HepG2 (cell line): Measurements from ENCODE around the gene RAG2. TPM values are rescaled to one million over a fixed set of nuclear protein-coding genes. Genes with fewer than 3 reads are reported as not detected.

Experiments used
- ATAC-seq: fragments of 200-7000 bp; cut with Tn5 transposase; 3 replicates; pipeline ENCODE4 v1.9.1; 2020; ENCODE audit warnings: mild to moderate bottlenecking, moderate library complexity
- BruUV-seq: library from RNA; stranded (reverse); fragments of 400-500 nt; replicated peaks from 2 replicates; lab custom pipeline; 2021; lab: Mats Ljungman, UMichigan
- CTCF ChIA-PET: fragments of 300-600 bp; formaldehyde crosslinking; extraction: SDS; loops from one replicate; lab custom pipeline; 2021; ENCODE audit warnings: low total read pairs, inconsistent platforms, low intra/inter-chr PET ratio; lab: Yijun Ruan, JAX
- POLR2A ChIA-PET: fragments of 350-600 bp; sonication (Branson Sonifier 250); formaldehyde crosslinking; loops from one replicate; lab custom pipeline; 2020; ENCODE audit warnings: antibody characterized with exemption, inconsistent platforms; lab: Yijun Ruan, JAX
- DNase-seq: peaks from one replicate; pipeline ENCODE4 v3.0.0-alpha.2; 2015; ENCODE audit warnings: low spot score
- FAIRE-seq: peaks from 3 replicates; lab custom pipeline; 2011; peaks lifted over from hg19 to GRCh38; lab: Jason Lieb, UNC
- H2AFZ ChIP-seq: one replicate; pipeline ENCODE4 v1.6.1; 2011; ENCODE audit warnings: low read length, inconsistent platforms
- H3K27ac ChIP-seq: fragments of 300-600 bp; 3 replicates; pipeline ENCODE4 v1.8.0; 2011; ENCODE audit warnings: mixed run types, mild to moderate bottlenecking, mixed read lengths, low read length, inconsistent platforms; ENCODE audit not compliant: insufficient read depth; ENCODE audit errors: extremely low read length
- H3K27me3 ChIP-seq, 2 experiments: fragments of 200-600 bp in 1 of 2; 2 replicates in 1 of 2; 3 replicates in 1 of 2; pipeline versions ENCODE4 v1.6.0 to v1.8.0; 2011; ENCODE audit warnings: low read length in 2 of 2, mild to moderate bottlenecking in 2 of 2, moderate library complexity in 2 of 2, inconsistent platforms in 1 of 2; ENCODE audit not compliant: insufficient read depth in 2 of 2, control insufficient read depth in 1 of 2
- H3K36me3 ChIP-seq, 2 experiments: fragments of 200-600 bp in 1 of 2; replicated peaks in 1 of 2; 2 replicates in 1 of 2; 3 replicates in 1 of 2; pipeline versions ENCODE4 v1.5.1 to v1.8.0; 2011; ENCODE audit warnings: low read length in 2 of 2, inconsistent platforms in 1 of 2; ENCODE audit not compliant: insufficient read depth in 2 of 2, control insufficient read depth in 1 of 2
- H3K4me1 ChIP-seq: 2 replicates; pipeline ENCODE4 v1.5.1; 2012; ENCODE audit warnings: low read length, inconsistent platforms; ENCODE audit not compliant: insufficient read depth
- H3K4me2 ChIP-seq: 2 replicates; pipeline ENCODE4 v1.6.0; 2011; ENCODE audit warnings: low read depth, low read length, inconsistent platforms
- H3K4me3 ChIP-seq, 3 experiments: fragments of 200-600 bp in 1 of 3; sonication (generic), shearing (Covaris generic) in 1 of 3; replicated peaks in 1 of 3; 2 replicates each; pipeline ENCODE4 v1.5.1; 2011 to 2016; ENCODE audit warnings: low read length in 3 of 3, inconsistent platforms in 2 of 3, low read depth in 2 of 3, mild to moderate bottlenecking in 2 of 3, control low read depth in 1 of 3, mixed read lengths in 1 of 3; ENCODE audit not compliant: insufficient read depth in 1 of 3
- H3K79me2 ChIP-seq: one replicate; pipeline ENCODE4 v1.6.1; 2011; ENCODE audit warnings: low read length, inconsistent platforms; ENCODE audit not compliant: insufficient read depth
- H3K9ac ChIP-seq: 2 replicates; pipeline ENCODE4 v1.6.0; 2011; ENCODE audit warnings: mild to moderate bottlenecking, low read depth, low read length, inconsistent platforms; ENCODE audit not compliant: insufficient read depth
- H3K9me3 ChIP-seq: 2 replicates; pipeline ENCODE4 v1.5.1; 2012; ENCODE audit warnings: mild to moderate bottlenecking, low read length
- H4K20me1 ChIP-seq: 2 replicates; pipeline ENCODE4 v1.6.0; 2011; ENCODE audit warnings: inconsistent platforms, mild to moderate bottlenecking, low read length, moderate library complexity; ENCODE audit not compliant: insufficient read depth
- GPBP1L1 ChIP-seq: sonication (generic); formaldehyde crosslinking; IDR thresholded peaks from 2 replicates; pipeline ENCODE4 v1.5.0; 2020; ENCODE audit warnings: mild to moderate bottlenecking, missing genetic modification reagents
- GZF1 ChIP-seq: sonication (generic); formaldehyde crosslinking; IDR thresholded peaks from 2 replicates; pipeline ENCODE4 v1.5.1; 2020; ENCODE audit warnings: mild to moderate bottlenecking, missing genetic modification reagents
- IRF2 ChIP-seq: IDR thresholded peaks from 2 replicates; pipeline ENCODE4 v1.6.1; 2018; ENCODE audit warnings: missing genetic modification reagents, missing compliant biosample characterization
- MYNN ChIP-seq: sonication (generic); formaldehyde crosslinking; IDR thresholded peaks from 2 replicates; pipeline ENCODE4 v1.4.0; 2020; ENCODE audit warnings: mild to moderate bottlenecking, low read depth, missing genetic modification reagents
- PBX3 ChIP-seq: sonication (generic); formaldehyde crosslinking; IDR thresholded peaks from 2 replicates; pipeline ENCODE4 v1.8.1; 2023; ENCODE audit warnings: missing genetic modification reagents, inconsistent platforms, borderline replicate concordance
- PHF8 ChIP-seq: sonication (generic); formaldehyde crosslinking; IDR thresholded peaks from 2 replicates; pipeline ENCODE4 v1.5.0; 2020; ENCODE audit warnings: missing genetic modification reagents
- ZBED4 ChIP-seq: sonication (generic); formaldehyde crosslinking; IDR thresholded peaks from 2 replicates; pipeline ENCODE4 v1.4.0; 2020; ENCODE audit warnings: missing genetic modification reagents, borderline replicate concordance
- ZNF224 ChIP-seq: sonication (generic); formaldehyde crosslinking; IDR thresholded peaks from 2 replicates; pipeline ENCODE4 v1.5.0; 2020; ENCODE audit warnings: mild to moderate bottlenecking, missing genetic modification reagents
- ZNF256 ChIP-seq: sonication (generic); formaldehyde crosslinking; conservative IDR thresholded peaks from 2 replicates; pipeline ENCODE4 v1.4.0; 2020; ENCODE audit warnings: missing genetic modification reagents
- ZNF589 ChIP-seq: sonication (generic); formaldehyde crosslinking; conservative IDR thresholded peaks from 2 replicates; pipeline ENCODE4 v1.8.0; 2022; ENCODE audit warnings: mild to moderate bottlenecking, moderate library complexity, missing genetic modification reagents
- ZNF598 ChIP-seq: sonication (generic); formaldehyde crosslinking; IDR thresholded peaks from 2 replicates; pipeline ENCODE4 v1.5.1; 2020; ENCODE audit warnings: mild to moderate bottlenecking, missing genetic modification reagents, borderline replicate concordance
- ZNF678 ChIP-seq: sonication (generic); formaldehyde crosslinking; IDR thresholded peaks from 2 replicates; pipeline ENCODE4 v1.4.0; 2020; ENCODE audit warnings: mild to moderate bottlenecking, missing genetic modification reagents
- WGBS: methylation state at CpG from one replicate; pipeline ENCODE4 v1.1.6; 2017; ENCODE audit warnings: low lambda C conversion rate; 5-methylcytosine and 5-hydroxymethylcytosine counted together
- in situ Hi-C: cut with HindIII; loops from 2 replicates; pipeline ENCODE4 v1.10.0; 2017; ENCODE audit warnings: low pct_unique_long_range_greater_than_20kb; ENCODE audit not compliant: extremely low pct_ligation_motif_present
- intact Hi-C: fragments of 100-400 bp; cut with micrococcal nuclease; formaldehyde crosslinking; loops from one replicate; pipeline ENCODE4 v1.10.0; 2022; ENCODE audit not compliant: unreplicated experiment
- polyA plus RNA-seq, 8 experiments: library from polyadenylated mRNA; depleted of rRNA in 3 of 8; stranded (reverse) in 7 of 8; unstranded in 1 of 8; fragments of >200 nt; fragmentation: Illumina TruSeq in 4 of 8; extraction: Trizol in 4 of 8; gene quantifications; 2 replicates each; pipeline versions ENCODE4 v1.2.1 to v1.2.3, GENCODE V29; 2011 to 2016; ENCODE audit warnings: low read depth in 4 of 8, missing spikeins in 1 of 8, mixed read lengths in 1 of 8; ENCODE audit not compliant: insufficient read depth in 1 of 8
- total RNA-seq, 5 experiments: library from RNA; depleted of rRNA; stranded (reverse); fragments of >200 nt; fragmentation: Illumina TruSeq; extraction: Trizol; gene quantifications; 2 replicates each; pipeline ENCODE4 v1.2.3, GENCODE V29; 2016; ENCODE audit warnings: low read depth in 1 of 5

Gene RAG2
- total and polyA plus RNA-seq, 2 of the 13 experiments (the other 11 are each of a cell fraction or from before 2014, with no cell fraction given) = not detected

GRCh38 chr11:36620246-36620645 is 22.2 kb upstream of the RAG2 start:
- POLR2A ChIA-PET = no interaction called here
- no peaks in the 10 kb centered on the region for H4K20me1 ChIP-seq
- H3K79me2 ChIP-seq = no peaks in the 10 kb centered on the region
- H3K4me1 ChIP-seq = no peaks in the 10 kb centered on the region
- H3K4me3 ChIP-seq = no peak overlapping the region
- BruUV-seq = no TSS peak
- CTCF ChIA-PET = no interaction called here
- no peaks in the 10 kb centered on the region; a peak in 1 of 5 replicates for H3K27me3 ChIP-seq
- H3K9ac ChIP-seq = no peak overlapping the region
- no peaks in the 10 kb centered on the region for H3K36me3 ChIP-seq
- in situ Hi-C loops (loop anchor here (5.0 kb wide), 1 partner anchor 58 kb away; no protein-coding TSS in a partner anchor), intact Hi-C loops (no loop called here)
- TF ChIP-seq PBX3 (CRISPR knock-in tag) (no peak), IRF2 (CRISPR knock-in tag) (no peak), GPBP1L1 (no peak), ZNF678 (CRISPR knock-in tag) (no peak), PHF8 (CRISPR knock-in tag) (no peak)
- no peak for FAIRE-seq
- no peaks in the 10 kb centered on the region for H3K9me3 ChIP-seq
- no peak overlapping the region for H2AFZ ChIP-seq
- no peak for DNase-seq
- H3K4me2 ChIP-seq = no peak overlapping the region
- ATAC-seq = no peak
- H3K27ac ChIP-seq = no peak overlapping the region

GRCh38 chr11:36619502-36619901 is 21.5 kb upstream of the RAG2 start:
- no peak overlapping the region for H3K4me3 ChIP-seq
- TF ChIP-seq ZBED4 (CRISPR knock-in tag) (no peak), ZNF256 (no peak), ZNF224 (CRISPR knock-in tag) (no peak), ZNF598 (CRISPR knock-in tag) (no peak), MYNN (CRISPR knock-in tag) (no peak), GZF1 (no peak), ZNF589 (no peak)
- ChIA-PET POLR2A (no interaction called here), CTCF (no interaction called here)
- 63% methylated on average over 5 of the region's 5 CpGs for WGBS
- no peak overlapping the region for H3K4me2 ChIP-seq
- H3K27ac ChIP-seq = no peak overlapping the region
- no peaks in the 10 kb centered on the region for H3K9me3 ChIP-seq
- H3K27me3 ChIP-seq = no peaks in the 10 kb centered on the region; a peak in 1 of 5 replicates
- H4K20me1 ChIP-seq = no peaks in the 10 kb centered on the region
- no peak overlapping the region for H2AFZ ChIP-seq
- H3K9ac ChIP-seq = no peak overlapping the region
- FAIRE-seq = no peak
- in situ Hi-C loops (no loop called here), intact Hi-C loops (no loop called here)
- BruUV-seq = no TSS peak
- ATAC-seq = no peak
- DNase-seq = no peak
- H3K36me3 ChIP-seq = no peaks in the 10 kb centered on the region
- H3K4me1 ChIP-seq = no peaks in the 10 kb centered on the region
- H3K79me2 ChIP-seq = no peaks in the 10 kb centered on the region
